GM21786 (cell line): ENCODE data around the gene ZNF416.
A peak's percentile ranks its signal among the peaks of the same experiment; 100 is the strongest.

Source experiments
- ATAC-seq: cut with Tn5 transposase; IDR thresholded peaks from one replicate; pipeline ENCODE4 v1.9.1; 2021; ENCODE audit not compliant: unreplicated experiment

The ZNF416 gene

GRCh38 chr19:57559404-57560025 is 19.2 kb downstream of the ZNF416 start, which contains the start of gene ZNF550:
TSS of gene ZNF550 (minus strand) at chr19:57559863. CDS start at chr19:57559682, 181 bp downstream.
- peak; percentile 98 for ATAC-seq

- ATAC-seq, result no peak
These were observed 19.7 kb downstream of the ZNF416 start for GRCh38 chr19:57559008-57559403.

GRCh38 chr19:57558525-57558924 is 20.2 kb downstream of the ZNF416 start:
- ATAC-seq, result no peak

GRCh38 chr19:57557659-57558058 is 21.1 kb downstream of the ZNF416 start:
- no peak for ATAC-seq

- no peak for ATAC-seq
These were observed 26.3 kb downstream of the ZNF416 start for GRCh38 chr19:57552432-57552831.

- no peak for ATAC-seq
These were observed 32.2 kb downstream of the ZNF416 start for GRCh38 chr19:57546513-57546912.

- ATAC-seq, result no peak
These were observed 40.7 kb downstream of the ZNF416 start for GRCh38 chr19:57537953-57538547.

GRCh38 chr19:57527136-57527881 is 51.4 kb downstream of the ZNF416 start, which contains the start of gene ZNF549:
TSS of gene ZNF549 (plus strand) at chr19:57527356. CDS start at chr19:57527574, 218 bp downstream.
- ATAC-seq, result peak; percentile 97
